Dedifferentiated amniotic fluid mesenchymal stem cell (primary cell): ENCODE data around the gene PRPF18.

Experiments
- DNase-seq: peaks from one replicate; pipeline ENCODE4 v3.0.0-alpha.2; 2016; ENCODE audit errors: extremely low spot score

Gene PRPF18

GRCh38 chr10:13604357-13605040 lies 17.7 kb downstream of the PRPF18 start:
- no peak for DNase-seq

GRCh38 chr10:13608246-13608853 lies 21.6 kb downstream of the PRPF18 start:
- no peak for DNase-seq

- no peak for DNase-seq
Measured at GRCh38 chr10:13612654-13613373, 26.0 kb downstream of the PRPF18 start.

GRCh38 chr10:13613519-13613918 lies 26.8 kb downstream of the PRPF18 start:
- DNase-seq = peak; percentile 62

GRCh38 chr10:13614530-13615332 lies 28.0 kb downstream of the PRPF18 start:
- peak; percentile 78 for DNase-seq

- DNase-seq = no peak
Measured at GRCh38 chr10:13615650-13616300, 29.0 kb downstream of the PRPF18 start.

- no peak for DNase-seq
Measured at GRCh38 chr10:13617116-13617515, 30.4 kb downstream of the PRPF18 start.

- DNase-seq = no peak
Measured at GRCh38 chr10:13621931-13622330, 35.2 kb downstream of the PRPF18 start.

GRCh38 chr10:13624630-13625029 lies 37.9 kb downstream of the PRPF18 start:
- DNase-seq = no peak

- DNase-seq = no peak
Measured at GRCh38 chr10:13627459-13628310, 40.9 kb downstream of the PRPF18 start.

GRCh38 chr10:13628661-13629060 lies 41.9 kb downstream of the PRPF18 start:
- DNase-seq = no peak

GRCh38 chr10:13629116-13629515 lies 42.4 kb downstream of the PRPF18 start:
- DNase-seq = no peak

- no peak for DNase-seq
Measured at GRCh38 chr10:13630231-13630630, 43.5 kb downstream of the PRPF18 start.

- no peak for DNase-seq
Measured at GRCh38 chr10:13631594-13631993, 44.8 kb downstream of the PRPF18 start.

- no peak for DNase-seq
Measured at GRCh38 chr10:13632440-13632839, 45.7 kb downstream of the PRPF18 start.

- no peak for DNase-seq
Measured at GRCh38 chr10:13632884-13633440, 46.2 kb downstream of the PRPF18 start.

- DNase-seq = no peak
Measured at GRCh38 chr10:13633689-13634088, 46.9 kb downstream of the PRPF18 start.

- DNase-seq = no peak
Measured at GRCh38 chr10:13634207-13634606, 47.4 kb downstream of the PRPF18 start.

- no peak for DNase-seq
Measured at GRCh38 chr10:13636776-13637175, 50.0 kb downstream of the PRPF18 start.

GRCh38 chr10:13637303-13637856 lies 50.6 kb downstream of the PRPF18 start:
- DNase-seq = no peak
